Gastrocnemius medialis (tissue), 4 donors: ENCODE measurements around the gene TGFBR3L. TPM values are rescaled to one million over a fixed set of nuclear protein-coding genes. Genes with fewer than 3 reads are reported as not detected.
"Not testable (repeated sequence)": the region's sequence is repeated elsewhere in the genome, so short reads cannot be mapped to it uniquely, and the experiment has no call there.

Source experiments
- ATAC-seq, 2 donors: fragments of 150-250 bp; one replicate each; pipeline ENCODE4 v1.9.1; 2016
- DNase-seq, 2 donors: peaks; one replicate each; pipeline ENCODE4 v3.0.0-alpha.2; 2019
- H3K27ac ChIP-seq, 4 donors: fragments of 200-600 bp; sonication (generic); 1 replicate in 1 of 4; 2 replicates in 3 of 4; pipeline ENCODE4 v1.5.1; 2016 to 2018; ENCODE audit warnings: mild to moderate bottlenecking in 2 of 4, moderate library complexity in 1 of 4
- H3K27me3 ChIP-seq, 3 donors: fragments of 200-600 bp; sonication (generic) in 2 of 3; 1 replicate in 1 of 3; 2 replicates in 2 of 3; pipeline versions ENCODE4 v1.5.1 to v1.6.0; 2016 to 2019; ENCODE audit warnings: mild to moderate bottlenecking in 1 of 3, moderate library complexity in 1 of 3
- H3K36me3 ChIP-seq, 2 donors: fragments of 200-600 bp; sonication (generic) in 1 of 2; one replicate each; pipeline ENCODE4 v1.5.1; 2017 to 2018
- H3K4me1 ChIP-seq, 2 donors: fragments of 200-600 bp; sonication (generic) in 1 of 2; one replicate each; pipeline ENCODE4 v1.5.1; 2016 to 2017; ENCODE audit warnings: mild to moderate bottlenecking in 2 of 2
- H3K4me3 ChIP-seq, 4 donors: fragments of 200-600 bp; sonication (generic) in 3 of 4; 1 replicate in 1 of 4; 2 replicates in 3 of 4; pipeline ENCODE4 v1.5.1; 2016 to 2019; ENCODE audit warnings: mild to moderate bottlenecking in 2 of 4
- H3K9me3 ChIP-seq, 3 donors: fragments of 200-600 bp; sonication (generic) in 2 of 3; 1 replicate in 1 of 3; 2 replicates in 2 of 3; pipeline ENCODE4 v1.5.1; 2016 to 2019
- CTCF ChIP-seq, 5 experiments: fragments of 450-650 bp in 3 of 5; fragments of 200-600 bp in 2 of 5; sonication (generic) in 2 of 5; IDR thresholded peaks in 4 of 5; conservative IDR thresholded peaks in 1 of 5; 1 replicate in 4 of 5; 2 replicates in 1 of 5; pipeline ENCODE4 v1.5.1; 2016 to 2019; ENCODE audit warnings: antibody characterized with exemption in 5 of 5, mild to moderate bottlenecking in 3 of 5, moderate library complexity in 3 of 5
- POLR2A ChIP-seq, 2 donors: fragments of 450-650 bp; IDR thresholded peaks; one replicate each; pipeline ENCODE4 v1.6.1; 2017; ENCODE audit warnings: antibody characterized with exemption in 2 of 2, mild to moderate bottlenecking in 2 of 2, moderate library complexity in 2 of 2
- in situ Hi-C, 4 donors: fragments of 200-750 bp; cut with MboI; loops; one replicate each; pipeline versions ENCODE4 v1.15.0 to v1.8.0; 2017; ENCODE audit warnings: low sequenced_read_pairs in 4 of 4
- intact Hi-C: fragments of 100-400 bp; cut with DNase I; formaldehyde crosslinking; loops from one replicate; pipeline ENCODE4 v1.15.1; 2023; ENCODE audit warnings: low total_unique reads
- total RNA-seq, 4 donors: library from RNA; depleted of rRNA; stranded (reverse); fragments of >200 nt; gene quantifications; one replicate each; pipeline versions ENCODE4 v1.1.0 to v1.2.3, GENCODE V29; 2016

TGFBR3L gene
- total RNA-seq, 4 donors from 2014 or later = 0.62 to 2.6 (median 1.5) TPM; not detected in 1

GRCh38 chr19:7953576-7953975, 38.9 kb downstream of the TGFBR3L start:
- no peak for DNase-seq
- H3K27me3 ChIP-seq = no peaks in the 10 kb centered on the region
- peaks cover 14 to 17% of the 10 kb centered on the region in 2 donors for H3K4me1 ChIP-seq
- no peak for ATAC-seq
- in situ Hi-C loops = no loop called here
- no peak for TF ChIP-seq CTCF (IDR thresholded peaks at IDR 0.05 in 4 of 5, conservative IDR thresholded peaks at IDR 0.05 in 1 of 5)
- TF ChIP-seq POLR2A (IDR thresholded peaks at IDR 0.05) = no peak
- H3K4me3 ChIP-seq = no peak overlapping the region
- intact Hi-C loops = no loop called here
- no peaks in the 10 kb centered on the region for H3K9me3 ChIP-seq
- H3K36me3 ChIP-seq = no peaks in the 10 kb centered on the region
- H3K27ac ChIP-seq = no peak overlapping the region

GRCh38 chr19:7955696-7956095, 41.1 kb downstream of the TGFBR3L start:
- H3K27me3 ChIP-seq = no peaks in the 10 kb centered on the region
- H3K27ac ChIP-seq = no peak overlapping the region
- ATAC-seq = no peak
- in situ Hi-C loops (no loop called here), intact Hi-C loops (no loop called here)
- H3K36me3 ChIP-seq = peaks cover 0 to 5% of the 10 kb centered on the region in 2 donors
- DNase-seq = no peak
- H3K4me3 ChIP-seq = no peak overlapping the region
- no peak for TF ChIP-seq POLR2A (IDR thresholded peaks at IDR 0.05)
- TF ChIP-seq CTCF (IDR thresholded peaks at IDR 0.05 in 4 of 5, conservative IDR thresholded peaks at IDR 0.05 in 1 of 5) = no peak
- H3K4me1 ChIP-seq = peaks cover 14 to 17% of the 10 kb centered on the region in 2 donors
- no peaks in the 10 kb centered on the region for H3K9me3 ChIP-seq

- H3K4me3 ChIP-seq = no peak overlapping the region
- in situ Hi-C loops (no loop called here), intact Hi-C loops (no loop called here)
- H3K36me3 ChIP-seq = peaks cover 0 to 35% of the 10 kb centered on the region in 2 donors
- no peaks in the 10 kb centered on the region for H3K27me3 ChIP-seq
- no peaks in the 10 kb centered on the region for H3K9me3 ChIP-seq
- DNase-seq (no peak), ATAC-seq (no peak)
- H3K27ac ChIP-seq = no peak overlapping the region
- H3K4me1 ChIP-seq = no peaks in the 10 kb centered on the region
- TF ChIP-seq POLR2A (IDR thresholded peaks at IDR 0.05) (no peak), CTCF (IDR thresholded peaks at IDR 0.05 in 4 of 5, conservative IDR thresholded peaks at IDR 0.05 in 1 of 5) (no peak)
Measured at GRCh38 chr19:7959211-7959610, 44.6 kb downstream of the TGFBR3L start.

GRCh38 chr19:7961082-7961481, 46.5 kb downstream of the TGFBR3L start:
- DNase-seq, H3K4me1 ChIP-seq, H3K27ac ChIP-seq, H3K4me3 ChIP-seq, H3K9me3 ChIP-seq, ATAC-seq, intact Hi-C loops, in situ Hi-C loops, H3K27me3 ChIP-seq: not testable (repeated sequence)
- H3K36me3 ChIP-seq = peaks cover 0 to 41% of the 10 kb centered on the region in 2 donors

- Histone ChIP-seq H3K9me3 (no peaks in the 10 kb centered on the region), H3K27ac (no peak overlapping the region), H3K27me3 (no peaks in the 10 kb centered on the region), H3K4me3 (no peak overlapping the region), H3K36me3 (peaks cover 0 to 50% of the 10 kb centered on the region in 2 donors), H3K4me1 (no peaks in the 10 kb centered on the region)
- no peak for ATAC-seq
- intact Hi-C loops (no loop called here), in situ Hi-C loops (no loop called here)
- TF ChIP-seq POLR2A (IDR thresholded peaks at IDR 0.05) = no peak
- no peak for DNase-seq
Measured at GRCh38 chr19:7961920-7962626, 47.4 kb downstream of the TGFBR3L start.
